Ammon's horn (tissue), 1 donor: Measurements from ENCODE around the gene PLS1.
"Not testable (repeated sequence)": the region's sequence is repeated elsewhere in the genome, so short reads cannot be mapped to it uniquely, and the experiment has no call there.

Experiments
- DNase-seq: peaks from one replicate; pipeline ENCODE4 v3.0.0-alpha.2; 2016; ENCODE audit warnings: low spot score

Gene PLS1

GRCh38 chr3:142595951-142596725 lies at the start of gene PLS1:
Gene PLS1 (plus strand): TSS chr3:142596393. CDS start chr3:142664238, 67,845 bp downstream.
- DNase-seq, result peak; percentile 80

GRCh38 chr3:142549986-142550385 lies 46.2 kb upstream of the PLS1 start:
- DNase-seq, result no peak

- DNase-seq, result not testable (repeated sequence)
Measured at GRCh38 chr3:142552579-142552978, 43.6 kb upstream of the PLS1 start.

GRCh38 chr3:142553741-142554140 lies 42.5 kb upstream of the PLS1 start:
- no peak for DNase-seq

- no peak for DNase-seq
Measured at GRCh38 chr3:142560118-142560517, 36.1 kb upstream of the PLS1 start.

- DNase-seq, result no peak
Measured at GRCh38 chr3:142563496-142563997, 32.6 kb upstream of the PLS1 start.

GRCh38 chr3:142566096-142566495 lies 30.1 kb upstream of the PLS1 start:
- DNase-seq, result no peak

- DNase-seq, result no peak
Measured at GRCh38 chr3:142568393-142569017, 27.7 kb upstream of the PLS1 start.

GRCh38 chr3:142569422-142569821 lies 26.8 kb upstream of the PLS1 start:
- DNase-seq, result not testable (repeated sequence)

- not testable (repeated sequence) for DNase-seq
Measured at GRCh38 chr3:142574223-142574622, 22.0 kb upstream of the PLS1 start.

- no peak for DNase-seq
Measured at GRCh38 chr3:142574665-142575064, 21.5 kb upstream of the PLS1 start.

GRCh38 chr3:142576792-142577191 lies 19.4 kb upstream of the PLS1 start:
- DNase-seq, result no peak

- no peak for DNase-seq
Measured at GRCh38 chr3:142577696-142578328, 18.4 kb upstream of the PLS1 start.

GRCh38 chr3:142578329-142579223 lies 17.6 kb upstream of the PLS1 start, which contains the start of gene ATR:
Gene ATR (minus strand): TSS chr3:142578733. CDS start chr3:142578704, 29 bp downstream.
- peak; percentile 95 for DNase-seq

GRCh38 chr3:142580061-142580423 lies 16.2 kb upstream of the PLS1 start:
- DNase-seq, result no peak

GRCh38 chr3:142581070-142581469 lies 15.1 kb upstream of the PLS1 start:
- not testable (repeated sequence) for DNase-seq

- peak; percentile 77 for DNase-seq
Measured at GRCh38 chr3:142586803-142587406, 9.3 kb upstream of the PLS1 start.

- no peak for DNase-seq
Measured at GRCh38 chr3:142588703-142589102, 7.5 kb upstream of the PLS1 start.

GRCh38 chr3:142592268-142592667 lies 3.9 kb upstream of the PLS1 start:
- DNase-seq, result not testable (repeated sequence)

GRCh38 chr3:142595141-142595540 lies 1.1 kb upstream of the PLS1 start:
- DNase-seq, result no peak

- DNase-seq, result no peak
Measured at GRCh38 chr3:142595581-142595950, 627 bp upstream of the PLS1 start.
